ENCODE results near the gene CHRNE.

- no peak for TF ChIP-seq CTCF (IDR thresholded peaks at IDR 0.05; ENCODE audit: low read depth, low read length)
- TF ChIP-seq EZH2phosphoT487 (IDR thresholded peaks at IDR 0.05; ENCODE audit: low read depth): no peak
Measured at GRCh38 chr17:4950075-4950745, 47.3 kb upstream of the CHRNE start.

Measured in OCI-LY3 (cell line).